Breast epithelium (tissue), 4 donors: ENCODE data around the gene AOPEP. TPM values are rescaled to one million over a fixed set of nuclear protein-coding genes. Genes with fewer than 3 reads are reported as not detected.

Source experiments
- DNase-seq, 2 donors: peaks; one replicate each; pipeline ENCODE4 v3.0.0-alpha.2; 2019; ENCODE audit warnings: low spot score in 2 of 2
- H3K27ac ChIP-seq, 2 donors: fragments of 200-600 bp; sonication (generic) in 1 of 2; one replicate each; pipeline ENCODE4 v1.5.1; 2016 to 2019; ENCODE audit warnings: mild to moderate bottlenecking in 1 of 2
- H3K27me3 ChIP-seq, 2 donors: fragments of 200-600 bp; sonication (generic) in 1 of 2; one replicate each; pipeline versions ENCODE4 v1.5.1 to v1.6.0; 2017 to 2019; ENCODE audit warnings: control low read depth in 1 of 2, mild to moderate bottlenecking in 1 of 2
- H3K36me3 ChIP-seq: fragments of 200-600 bp; one replicate; pipeline ENCODE4 v1.5.1; 2019
- H3K4me1 ChIP-seq, 2 donors: fragments of 200-600 bp; sonication (generic); one replicate each; pipeline ENCODE4 v1.5.1; 2016 to 2019; ENCODE audit warnings: control low read depth in 1 of 2
- H3K4me3 ChIP-seq, 3 donors: fragments of 200-600 bp; sonication (generic); 1 replicate in 2 of 3; 2 replicates in 1 of 3; pipeline ENCODE4 v1.5.1; 2016 to 2019; ENCODE audit warnings: mild to moderate bottlenecking in 3 of 3, moderate library complexity in 2 of 3
- H3K9me3 ChIP-seq, 2 donors: fragments of 200-600 bp; sonication (generic) in 1 of 2; one replicate each; pipeline ENCODE4 v1.5.1; 2016 to 2019; ENCODE audit warnings: control low read depth in 1 of 2
- POLR2A ChIP-seq: fragments of 450-650 bp; IDR thresholded peaks from one replicate; pipeline ENCODE4 v1.6.1; 2016; ENCODE audit warnings: antibody characterized with exemption, mild to moderate bottlenecking, moderate library complexity
- POLR2AphosphoS5 ChIP-seq, 3 donors: sonication (generic); formaldehyde crosslinking; IDR thresholded peaks; one replicate each; pipeline ENCODE4 v1.6.1; 2017; ENCODE audit warnings: antibody characterized with exemption in 3 of 3
- intact Hi-C: fragments of 100-400 bp; cut with DNase I; formaldehyde crosslinking; loops from one replicate; pipeline ENCODE4 v1.15.1; 2023; ENCODE audit warnings: low total_unique reads
- total RNA-seq, 3 donors: library from RNA; depleted of rRNA; stranded (reverse); fragments of >200 nt; gene quantifications; one replicate each; pipeline ENCODE4 v1.1.0, GENCODE V29; 2016
- TF ChIP-seq, protein P1 (sequence below), 3 donors: fragments of 450-650 bp; IDR thresholded peaks; one replicate each; pipeline ENCODE4 v1.5.1; 2016 to 2017; ENCODE audit warnings: antibody characterized with exemption in 3 of 3, mild to moderate bottlenecking in 3 of 3, moderate library complexity in 3 of 3

The AOPEP gene
- total RNA-seq, 3 donors from 2014 or later: 15.5 to 94.1 (median 87.5) TPM

DNA sequence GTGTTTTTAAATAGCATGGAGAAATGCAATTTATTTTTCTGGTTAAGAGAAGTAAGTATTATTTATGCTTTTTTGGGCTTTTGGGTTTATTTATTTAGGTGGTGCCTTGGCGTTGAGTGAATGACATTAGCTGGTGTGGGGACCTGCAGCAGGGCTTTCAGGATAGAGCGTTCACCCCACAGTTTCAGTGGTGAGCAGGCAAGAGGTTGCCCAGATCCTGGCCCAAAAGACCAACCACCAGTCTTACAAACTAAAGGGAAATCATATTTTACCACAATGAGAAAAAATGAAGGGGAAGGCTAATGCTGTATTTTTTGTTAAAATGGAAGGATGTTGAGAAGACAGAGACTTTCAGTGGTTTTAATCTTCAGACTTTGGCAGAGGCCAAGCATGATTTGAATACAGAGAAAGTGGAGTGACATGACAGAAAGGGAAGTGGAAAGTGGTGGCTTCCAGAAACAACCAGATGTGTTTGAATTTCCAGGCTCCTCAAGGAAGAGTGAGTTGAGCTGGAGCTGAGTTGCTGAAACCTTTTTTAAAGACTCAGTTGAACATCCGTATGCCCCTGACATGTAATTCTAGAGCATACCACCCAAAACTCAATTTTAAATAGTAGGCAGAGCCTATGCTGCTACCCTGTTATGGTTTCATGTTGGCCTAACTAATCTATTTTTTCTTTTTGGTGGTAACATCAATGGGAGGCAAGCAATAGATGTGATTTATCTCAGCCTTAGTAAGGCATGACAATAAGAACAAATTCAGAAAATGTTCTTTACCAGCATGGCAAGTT is 94.8 kb downstream of the AOPEP start:
- no peak overlapping the region for H3K4me3 ChIP-seq
- DNase-seq: no peak
- no peaks in the 10 kb centered on the region for H3K36me3 ChIP-seq
- peaks cover 0 to 3% of the 10 kb centered on the region in 2 donors for H3K4me1 ChIP-seq
- H3K9me3 ChIP-seq: no peaks in the 10 kb centered on the region
- intact Hi-C loops: no loop called here
- H3K27ac ChIP-seq: no peak overlapping the region
- TF ChIP-seq POLR2AphosphoS5 (IDR thresholded peaks at IDR 0.05) (no peak), POLR2A (no peak)
- TF ChIP-seq, protein P1, sequence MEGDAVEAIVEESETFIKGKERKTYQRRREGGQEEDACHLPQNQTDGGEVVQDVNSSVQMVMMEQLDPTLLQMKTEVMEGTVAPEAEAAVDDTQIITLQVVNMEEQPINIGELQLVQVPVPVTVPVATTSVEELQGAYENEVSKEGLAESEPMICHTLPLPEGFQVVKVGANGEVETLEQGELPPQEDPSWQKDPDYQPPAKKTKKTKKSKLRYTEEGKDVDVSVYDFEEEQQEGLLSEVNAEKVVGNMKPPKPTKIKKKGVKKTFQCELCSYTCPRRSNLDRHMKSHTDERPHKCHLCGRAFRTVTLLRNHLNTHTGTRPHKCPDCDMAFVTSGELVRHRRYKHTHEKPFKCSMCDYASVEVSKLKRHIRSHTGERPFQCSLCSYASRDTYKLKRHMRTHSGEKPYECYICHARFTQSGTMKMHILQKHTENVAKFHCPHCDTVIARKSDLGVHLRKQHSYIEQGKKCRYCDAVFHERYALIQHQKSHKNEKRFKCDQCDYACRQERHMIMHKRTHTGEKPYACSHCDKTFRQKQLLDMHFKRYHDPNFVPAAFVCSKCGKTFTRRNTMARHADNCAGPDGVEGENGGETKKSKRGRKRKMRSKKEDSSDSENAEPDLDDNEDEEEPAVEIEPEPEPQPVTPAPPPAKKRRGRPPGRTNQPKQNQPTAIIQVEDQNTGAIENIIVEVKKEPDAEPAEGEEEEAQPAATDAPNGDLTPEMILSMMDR (IDR thresholded peaks at IDR 0.05): no peak
- no peaks in the 10 kb centered on the region for H3K27me3 ChIP-seq

DNA sequence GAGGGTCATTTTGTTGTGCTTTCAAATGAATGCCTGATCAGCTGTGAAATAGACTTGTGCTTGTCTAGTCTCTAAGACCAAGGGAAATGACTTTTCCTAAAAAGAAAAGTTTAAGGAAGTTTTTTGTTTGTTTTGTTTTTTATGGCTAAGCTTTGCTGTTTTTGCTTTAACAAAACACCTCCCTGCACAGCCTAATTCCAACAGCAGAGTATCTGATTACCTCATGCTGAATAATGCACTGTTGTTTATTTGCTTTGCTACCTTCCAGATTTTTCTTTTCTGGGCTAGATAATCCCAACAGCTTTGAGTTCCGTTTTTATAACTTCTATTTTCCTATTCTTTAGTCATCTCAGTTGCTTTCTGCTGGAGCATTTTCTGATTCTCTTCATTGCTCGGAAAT is 95.8 kb downstream of the AOPEP start:
- Histone ChIP-seq H3K9me3 (no peaks in the 10 kb centered on the region), H3K4me3 (no peak overlapping the region), H3K36me3 (no peaks in the 10 kb centered on the region), H3K27me3 (no peaks in the 10 kb centered on the region), H3K27ac (no peak overlapping the region), H3K4me1 (peaks cover 0 to 3% of the 10 kb centered on the region in 2 donors)
- no peak for DNase-seq
- intact Hi-C loops: no loop called here
- TF ChIP-seq POLR2AphosphoS5 (IDR thresholded peaks at IDR 0.05): no peak
- TF ChIP-seq, protein P1 (IDR thresholded peaks at IDR 0.05): no peak
- no peak for TF ChIP-seq POLR2A

DNA sequence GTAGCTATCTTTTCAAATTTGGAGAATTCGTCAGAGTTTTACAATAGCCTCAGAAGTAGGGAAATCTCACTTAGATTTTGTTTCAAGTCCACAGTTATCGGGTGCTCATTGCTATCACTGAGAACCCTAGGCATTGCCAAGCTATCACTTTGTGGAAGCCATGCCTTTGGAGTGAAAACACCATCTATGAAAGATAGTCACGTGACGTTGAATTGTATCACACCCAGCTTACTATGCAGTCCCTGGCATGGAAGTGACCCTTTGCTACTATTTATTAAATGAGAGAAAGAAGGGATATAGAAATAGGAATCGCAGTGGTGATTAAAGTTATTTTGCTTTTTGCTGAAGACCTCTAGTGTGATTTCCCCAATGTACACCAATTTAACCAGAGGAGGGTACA is 97.2 kb downstream of the AOPEP start:
- intact Hi-C loops: no loop called here
- no peak overlapping the region for H3K27ac ChIP-seq
- no peaks in the 10 kb centered on the region for H3K9me3 ChIP-seq
- DNase-seq: no peak
- TF ChIP-seq POLR2A (no peak), POLR2AphosphoS5 (IDR thresholded peaks at IDR 0.05) (no peak)
- TF ChIP-seq, protein P1 (IDR thresholded peaks at IDR 0.05): no peak
- H3K4me3 ChIP-seq: no peak overlapping the region
- H3K27me3 ChIP-seq: no peaks in the 10 kb centered on the region
- no peaks in the 10 kb centered on the region for H3K36me3 ChIP-seq
- H3K4me1 ChIP-seq: no peaks in the 10 kb centered on the region

DNA sequence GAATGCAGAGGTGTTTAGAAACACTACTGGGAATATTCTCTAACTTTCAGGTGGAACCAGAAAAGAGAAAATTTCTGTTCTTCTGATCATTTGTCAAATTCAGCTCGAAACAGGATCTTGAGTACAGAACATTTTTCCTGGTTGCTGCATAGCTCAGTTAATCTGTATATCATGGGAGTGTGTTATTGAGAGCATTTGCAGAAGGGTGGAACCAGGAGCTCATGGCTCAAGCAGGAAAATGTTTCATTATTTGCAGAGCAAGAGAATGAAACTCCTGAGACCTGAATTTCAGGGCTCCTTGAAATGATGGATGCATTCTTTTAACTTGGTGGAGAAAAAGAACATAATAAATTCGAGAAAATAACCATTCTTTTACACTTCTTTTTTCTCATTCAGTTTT is 97.9 kb downstream of the AOPEP start:
- Histone ChIP-seq H3K4me3 (no peak overlapping the region), H3K4me1 (no peaks in the 10 kb centered on the region), H3K36me3 (no peaks in the 10 kb centered on the region)

More for the DNA sequence above, 97.9 kb downstream of the AOPEP start:
- intact Hi-C loops: no loop called here
- Histone ChIP-seq H3K9me3 (no peaks in the 10 kb centered on the region), H3K27me3 (no peaks in the 10 kb centered on the region), H3K27ac (no peak overlapping the region)
- no peak for DNase-seq
- TF ChIP-seq POLR2AphosphoS5 (IDR thresholded peaks at IDR 0.05) (no peak), POLR2A (no peak)
- TF ChIP-seq, protein P1 (IDR thresholded peaks at IDR 0.05): no peak
